NCI-H526 treated with DMSO at 0.1 percent for 48 hours (cell line): Measurements from ENCODE around the gene CALML5.

Source experiments
- DNase-seq: peaks from one replicate; lab custom pipeline; 2025; lab: John Stamatoyannopoulos, UW

CALML5 gene

GRCh38 chr10:5499493-5500140 lies at the start of gene CALML5:
Gene CALML5, minus strand, starts transcription at chr10:5499570. Its CDS starts 132 bp downstream, at chr10:5499438.
- DNase-seq = no peak

GRCh38 chr10:5547931-5548660 lies 48.7 kb upstream of the CALML5 start:
- DNase-seq = peak; percentile 8

GRCh38 chr10:5547681-5547930 lies 48.2 kb upstream of the CALML5 start:
- DNase-seq = no peak

- peak; percentile 3 for DNase-seq
Observed at GRCh38 chr10:5546891-5547680, 47.7 kb upstream of the CALML5 start.

GRCh38 chr10:5545778-5546710 lies 46.7 kb upstream of the CALML5 start:
- DNase-seq = no peak

- no peak for DNase-seq
Observed at GRCh38 chr10:5545426-5545777, 46.0 kb upstream of the CALML5 start.

- no peak for DNase-seq
Observed at GRCh38 chr10:5545011-5545410, 45.6 kb upstream of the CALML5 start.

- DNase-seq = no peak
Observed at GRCh38 chr10:5544216-5544805, 44.9 kb upstream of the CALML5 start.

GRCh38 chr10:5543623-5544022 lies 44.3 kb upstream of the CALML5 start:
- DNase-seq = no peak

- no peak for DNase-seq
Observed at GRCh38 chr10:5542100-5542499, 42.7 kb upstream of the CALML5 start.

- no peak for DNase-seq
Observed at GRCh38 chr10:5540891-5541290, 41.5 kb upstream of the CALML5 start.

GRCh38 chr10:5540080-5540479 lies 40.7 kb upstream of the CALML5 start:
- no peak for DNase-seq

- DNase-seq = no peak
Observed at GRCh38 chr10:5538892-5539651, 39.7 kb upstream of the CALML5 start.

GRCh38 chr10:5538446-5538845 lies 39.1 kb upstream of the CALML5 start:
- DNase-seq = no peak

GRCh38 chr10:5537684-5538083 lies 38.3 kb upstream of the CALML5 start:
- DNase-seq = no peak

GRCh38 chr10:5536486-5537081 lies 37.2 kb upstream of the CALML5 start:
- no peak for DNase-seq

GRCh38 chr10:5534880-5535856 lies 35.8 kb upstream of the CALML5 start:
- no peak for DNase-seq

GRCh38 chr10:5534051-5534821 lies 34.9 kb upstream of the CALML5 start:
- no peak for DNase-seq
